HepG2 (cell line): ENCODE measurements around the gene SLBP. TPM values are rescaled to one million over a fixed set of nuclear protein-coding genes. Genes with fewer than 3 reads are reported as not detected.

ENCODE experiments used
- GATAD1 ChIP-seq: IDR thresholded peaks from 2 replicates; pipeline ENCODE4 v1.6.1; 2016; ENCODE audit warnings: missing genetic modification reagents, missing compliant biosample characterization
- JDP2 ChIP-seq: sonication (generic); formaldehyde crosslinking; IDR thresholded peaks from 2 replicates; pipeline ENCODE4 v1.8.1; 2022; ENCODE audit warnings: missing genetic modification reagents, borderline replicate concordance
- JUNB ChIP-seq: sonication (generic); formaldehyde crosslinking; IDR thresholded peaks from 2 replicates; pipeline ENCODE4 v1.8.0; 2022; ENCODE audit warnings: missing genetic modification reagents, mild to moderate bottlenecking, borderline replicate concordance
- KLF12 ChIP-seq: sonication (generic); formaldehyde crosslinking; IDR thresholded peaks from 2 replicates; pipeline ENCODE4 v1.4.0; 2020; ENCODE audit warnings: missing genetic modification reagents, borderline replicate concordance
- NCOA5 ChIP-seq: sonication (generic); formaldehyde crosslinking; IDR thresholded peaks from 2 replicates; pipeline ENCODE4 v1.4.0; 2020; ENCODE audit warnings: missing genetic modification reagents
- NCOR1 ChIP-seq: fragments of 200-600 bp; sonication (generic); IDR thresholded peaks from 2 replicates; pipeline ENCODE4 v1.7.0; 2017; ENCODE audit warnings: antibody characterized with exemption, low read length, borderline replicate concordance
- PAWR ChIP-seq: sonication (generic); formaldehyde crosslinking; IDR thresholded peaks from 2 replicates; pipeline ENCODE4 v1.4.0; 2020; ENCODE audit warnings: missing genetic modification reagents, mild to moderate bottlenecking, borderline replicate concordance
- RBM22 ChIP-seq: fragments of 200-400 bp; formaldehyde crosslinking; optimal IDR thresholded peaks from 2 replicates; pipeline ENCODE3; 2017; ENCODE audit warnings: mild to moderate bottlenecking, low read length, moderate library complexity
- SAFB2 ChIP-seq: sonication (generic); formaldehyde crosslinking; IDR thresholded peaks from 2 replicates; pipeline ENCODE4 v1.5.1; 2020; ENCODE audit warnings: missing genetic modification reagents, low read depth, mild to moderate bottlenecking, borderline replicate concordance
- SATB2 ChIP-seq: sonication (generic); formaldehyde crosslinking; IDR thresholded peaks from 2 replicates; pipeline ENCODE4 v1.5.0; 2020; ENCODE audit warnings: missing genetic modification reagents
- SRSF4 ChIP-seq: fragments of 200-400 bp; formaldehyde crosslinking; IDR thresholded peaks from one replicate; pipeline ENCODE4 v1.6.1; 2018; ENCODE audit warnings: mild to moderate bottlenecking, low read depth, low read length, moderate library complexity; ENCODE audit not compliant: poor library complexity, severe bottlenecking
- TAF1 ChIP-seq: sonication (generic); formaldehyde crosslinking; IDR thresholded peaks from 2 replicates; pipeline ENCODE4 v1.4.0; 2020; ENCODE audit warnings: missing genetic modification reagents
- TBX3 ChIP-seq: fragments of 450-650 bp; IDR thresholded peaks from 2 replicates; pipeline ENCODE4 v1.6.1; 2017; ENCODE audit warnings: antibody characterized with exemption, mild to moderate bottlenecking, inconsistent platforms, borderline replicate concordance
- TOE1 ChIP-seq: sonication (generic); formaldehyde crosslinking; IDR thresholded peaks from 2 replicates; pipeline ENCODE4 v1.4.0; 2020; ENCODE audit warnings: mild to moderate bottlenecking, missing genetic modification reagents
- XBP1 ChIP-seq: sonication (generic); formaldehyde crosslinking; IDR thresholded peaks from 2 replicates; pipeline ENCODE4 v1.5.0; 2020; ENCODE audit warnings: missing genetic modification reagents
- ZBTB7B ChIP-seq: sonication (generic); formaldehyde crosslinking; IDR thresholded peaks from 2 replicates; pipeline ENCODE4 v1.4.0; 2020; ENCODE audit warnings: missing genetic modification reagents
- ZFP90 ChIP-seq: sonication (generic); formaldehyde crosslinking; IDR thresholded peaks from 2 replicates; pipeline ENCODE4 v1.8.0; 2022; ENCODE audit warnings: missing genetic modification reagents, mild to moderate bottlenecking, inconsistent platforms, borderline replicate concordance
- ZNF75D ChIP-seq: sonication (generic); formaldehyde crosslinking; IDR thresholded peaks from 2 replicates; pipeline ENCODE4 v1.8.1; 2023; ENCODE audit warnings: missing genetic modification reagents, mild to moderate bottlenecking, borderline replicate concordance
- polyA plus RNA-seq, 8 experiments: library from polyadenylated mRNA; depleted of rRNA in 3 of 8; stranded (reverse) in 7 of 8; unstranded in 1 of 8; fragments of >200 nt; fragmentation: Illumina TruSeq in 4 of 8; extraction: Trizol in 4 of 8; gene quantifications; 2 replicates each; pipeline versions ENCODE4 v1.2.1 to v1.2.3, GENCODE V29; 2011 to 2016; ENCODE audit warnings: low read depth in 4 of 8, missing spikeins in 1 of 8, mixed read lengths in 1 of 8; ENCODE audit not compliant: insufficient read depth in 1 of 8
- total RNA-seq, 5 experiments: library from RNA; depleted of rRNA; stranded (reverse); fragments of >200 nt; fragmentation: Illumina TruSeq; extraction: Trizol; gene quantifications; 2 replicates each; pipeline ENCODE4 v1.2.3, GENCODE V29; 2016; ENCODE audit warnings: low read depth in 1 of 5
- TF ChIP-seq, protein P1 (sequence below): sonication (generic); formaldehyde crosslinking; IDR thresholded peaks from 2 replicates; pipeline ENCODE4 v1.5.0; 2020; ENCODE audit warnings: mild to moderate bottlenecking, missing genetic modification reagents, borderline replicate concordance
- TF ChIP-seq, protein P2 (sequence below): sonication (generic); formaldehyde crosslinking; IDR thresholded peaks from 2 replicates; pipeline ENCODE4 v1.5.0; 2020; ENCODE audit warnings: mild to moderate bottlenecking, missing genetic modification reagents
- TF ChIP-seq, protein P3 (sequence below): sonication (generic); formaldehyde crosslinking; IDR thresholded peaks from 2 replicates; pipeline ENCODE4 v1.4.0; 2020; ENCODE audit warnings: missing genetic modification reagents

The SLBP gene
- total and polyA plus RNA-seq, 2 of the 13 experiments (the other 11 are each of a cell fraction or from before 2014, with no cell fraction given), result 43.9 to 104 TPM

DNA sequence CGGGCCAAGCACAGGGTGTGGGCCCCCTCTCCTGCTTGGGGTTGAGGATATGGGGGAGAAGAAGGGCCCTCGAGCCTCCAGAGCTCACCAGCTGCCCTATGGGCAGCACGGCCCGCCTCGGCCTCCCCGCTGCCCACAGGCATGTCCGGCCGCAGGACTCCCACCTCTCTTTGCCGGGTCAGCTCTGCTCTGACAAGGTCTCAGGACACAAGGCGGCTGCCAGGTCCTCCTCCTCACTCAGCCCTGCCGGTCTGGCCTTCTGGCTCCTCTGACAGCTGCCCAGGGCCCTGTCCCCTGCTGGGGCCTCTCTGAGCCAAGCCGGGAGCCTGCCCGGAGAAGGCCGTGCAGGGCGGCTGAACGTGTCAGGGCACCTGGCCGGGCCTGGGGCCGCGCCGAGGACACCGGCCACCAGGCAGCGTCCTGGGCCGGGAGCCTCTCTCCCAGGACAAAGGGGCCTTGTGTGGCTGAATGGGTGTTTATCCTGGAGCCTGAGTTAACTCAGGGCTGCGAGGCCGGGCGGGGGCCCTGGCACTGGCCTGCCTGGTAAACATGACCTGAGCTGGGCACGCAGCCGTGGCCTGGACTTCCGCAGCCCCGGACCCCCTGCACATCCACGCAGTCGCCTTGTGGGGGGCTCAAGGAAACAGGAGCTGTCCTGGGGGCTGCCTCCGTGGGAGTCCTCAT, 34.9 kb upstream of the SLBP start (continued):
- TF ChIP-seq PAWR (no peak), ZNF75D (CRISPR knock-in tag) (no peak), KLF12 (0 out of 2 replicates have a peak, but pooled peaks have one; percentile 67), TAF1 (CRISPR knock-in tag) (peak; percentile 50; the same call in 1 of the 2 replicates), SRSF4 (no peak), TOE1 (CRISPR knock-in tag) (no peak), GATAD1 (CRISPR knock-in tag) (peak; percentile 39), JDP2 (no peak), TBX3 (no peak; the same call in 1 of the 2 replicates), JUNB (CRISPR knock-in tag) (no peak), NCOR1 (no peak), ZFP90 (CRISPR knock-in tag) (peak; percentile 93), SAFB2 (CRISPR knock-in tag) (0 out of 2 replicates have a peak, but pooled peaks have one; percentile 49), SATB2 (CRISPR knock-in tag) (peak; percentile 88), ZBTB7B (CRISPR knock-in tag) (peak; percentile 98), RBM22 (no peak), XBP1 (CRISPR knock-in tag) (0 out of 2 replicates have a peak, but pooled peaks have one; percentile 53), NCOA5 (CRISPR knock-in tag) (0 out of 2 replicates have a peak, but pooled peaks have one; percentile 70)
- TF ChIP-seq, protein P1, sequence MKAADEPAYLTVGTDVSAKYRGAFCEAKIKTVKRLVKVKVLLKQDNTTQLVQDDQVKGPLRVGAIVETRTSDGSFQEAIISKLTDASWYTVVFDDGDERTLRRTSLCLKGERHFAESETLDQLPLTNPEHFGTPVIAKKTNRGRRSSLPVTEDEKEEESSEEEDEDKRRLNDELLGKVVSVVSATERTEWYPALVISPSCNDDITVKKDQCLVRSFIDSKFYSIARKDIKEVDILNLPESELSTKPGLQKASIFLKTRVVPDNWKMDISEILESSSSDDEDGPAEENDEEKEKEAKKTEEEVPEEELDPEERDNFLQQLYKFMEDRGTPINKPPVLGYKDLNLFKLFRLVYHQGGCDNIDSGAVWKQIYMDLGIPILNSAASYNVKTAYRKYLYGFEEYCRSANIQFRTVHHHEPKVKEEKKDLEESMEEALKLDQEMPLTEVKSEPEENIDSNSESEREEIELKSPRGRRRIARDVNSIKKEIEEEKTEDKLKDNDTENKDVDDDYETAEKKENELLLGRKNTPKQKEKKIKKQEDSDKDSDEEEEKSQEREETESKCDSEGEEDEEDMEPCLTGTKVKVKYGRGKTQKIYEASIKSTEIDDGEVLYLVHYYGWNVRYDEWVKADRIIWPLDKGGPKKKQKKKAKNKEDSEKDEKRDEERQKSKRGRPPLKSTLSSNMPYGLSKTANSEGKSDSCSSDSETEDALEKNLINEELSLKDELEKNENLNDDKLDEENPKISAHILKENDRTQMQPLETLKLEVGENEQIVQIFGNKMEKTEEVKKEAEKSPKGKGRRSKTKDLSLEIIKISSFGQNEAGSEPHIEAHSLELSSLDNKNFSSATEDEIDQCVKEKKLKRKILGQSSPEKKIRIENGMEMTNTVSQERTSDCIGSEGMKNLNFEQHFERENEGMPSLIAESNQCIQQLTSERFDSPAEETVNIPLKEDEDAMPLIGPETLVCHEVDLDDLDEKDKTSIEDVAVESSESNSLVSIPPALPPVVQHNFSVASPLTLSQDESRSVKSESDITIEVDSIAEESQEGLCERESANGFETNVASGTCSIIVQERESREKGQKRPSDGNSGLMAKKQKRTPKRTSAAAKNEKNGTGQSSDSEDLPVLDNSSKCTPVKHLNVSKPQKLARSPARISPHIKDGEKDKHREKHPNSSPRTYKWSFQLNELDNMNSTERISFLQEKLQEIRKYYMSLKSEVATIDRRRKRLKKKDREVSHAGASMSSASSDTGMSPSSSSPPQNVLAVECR (CRISPR knock-in tag), result peak; percentile 45; the same call in 1 of the 2 replicates
- TF ChIP-seq, protein P2, sequence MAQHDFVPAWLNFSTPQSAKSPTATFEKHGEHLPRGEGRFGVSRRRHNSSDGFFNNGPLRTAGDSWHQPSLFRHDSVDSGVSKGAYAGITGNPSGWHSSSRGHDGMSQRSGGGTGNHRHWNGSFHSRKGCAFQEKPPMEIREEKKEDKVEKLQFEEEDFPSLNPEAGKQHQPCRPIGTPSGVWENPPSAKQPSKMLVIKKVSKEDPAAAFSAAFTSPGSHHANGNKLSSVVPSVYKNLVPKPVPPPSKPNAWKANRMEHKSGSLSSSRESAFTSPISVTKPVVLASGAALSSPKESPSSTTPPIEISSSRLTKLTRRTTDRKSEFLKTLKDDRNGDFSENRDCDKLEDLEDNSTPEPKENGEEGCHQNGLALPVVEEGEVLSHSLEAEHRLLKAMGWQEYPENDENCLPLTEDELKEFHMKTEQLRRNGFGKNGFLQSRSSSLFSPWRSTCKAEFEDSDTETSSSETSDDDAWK, result no peak
- TF ChIP-seq, protein P3, sequence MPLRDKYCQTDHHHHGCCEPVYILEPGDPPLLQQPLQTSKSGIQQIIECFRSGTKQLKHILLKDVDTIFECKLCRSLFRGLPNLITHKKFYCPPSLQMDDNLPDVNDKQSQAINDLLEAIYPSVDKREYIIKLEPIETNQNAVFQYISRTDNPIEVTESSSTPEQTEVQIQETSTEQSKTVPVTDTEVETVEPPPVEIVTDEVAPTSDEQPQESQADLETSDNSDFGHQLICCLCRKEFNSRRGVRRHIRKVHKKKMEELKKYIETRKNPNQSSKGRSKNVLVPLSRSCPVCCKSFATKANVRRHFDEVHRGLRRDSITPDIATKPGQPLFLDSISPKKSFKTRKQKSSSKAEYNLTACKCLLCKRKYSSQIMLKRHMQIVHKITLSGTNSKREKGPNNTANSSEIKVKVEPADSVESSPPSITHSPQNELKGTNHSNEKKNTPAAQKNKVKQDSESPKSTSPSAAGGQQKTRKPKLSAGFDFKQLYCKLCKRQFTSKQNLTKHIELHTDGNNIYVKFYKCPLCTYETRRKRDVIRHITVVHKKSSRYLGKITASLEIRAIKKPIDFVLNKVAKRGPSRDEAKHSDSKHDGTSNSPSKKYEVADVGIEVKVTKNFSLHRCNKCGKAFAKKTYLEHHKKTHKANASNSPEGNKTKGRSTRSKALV (CRISPR knock-in tag), result peak; percentile 69; the same call in 1 of the 2 replicates
